Stimulated activated CD8-positive, alpha-beta memory T cell treated with anti-CD3 and anti-CD28 coated beads, Interleukin-2, amount 100 ng/mL, for 48 hours (primary cell): ENCODE results near the gene POLDIP2.

Source experiments
- DNase-seq, 2 donors: peaks; one replicate each; pipeline ENCODE4 v3.0.0-alpha.2; 2020; ENCODE audit warnings: low read depth in 2 of 2

Gene POLDIP2

DNA sequence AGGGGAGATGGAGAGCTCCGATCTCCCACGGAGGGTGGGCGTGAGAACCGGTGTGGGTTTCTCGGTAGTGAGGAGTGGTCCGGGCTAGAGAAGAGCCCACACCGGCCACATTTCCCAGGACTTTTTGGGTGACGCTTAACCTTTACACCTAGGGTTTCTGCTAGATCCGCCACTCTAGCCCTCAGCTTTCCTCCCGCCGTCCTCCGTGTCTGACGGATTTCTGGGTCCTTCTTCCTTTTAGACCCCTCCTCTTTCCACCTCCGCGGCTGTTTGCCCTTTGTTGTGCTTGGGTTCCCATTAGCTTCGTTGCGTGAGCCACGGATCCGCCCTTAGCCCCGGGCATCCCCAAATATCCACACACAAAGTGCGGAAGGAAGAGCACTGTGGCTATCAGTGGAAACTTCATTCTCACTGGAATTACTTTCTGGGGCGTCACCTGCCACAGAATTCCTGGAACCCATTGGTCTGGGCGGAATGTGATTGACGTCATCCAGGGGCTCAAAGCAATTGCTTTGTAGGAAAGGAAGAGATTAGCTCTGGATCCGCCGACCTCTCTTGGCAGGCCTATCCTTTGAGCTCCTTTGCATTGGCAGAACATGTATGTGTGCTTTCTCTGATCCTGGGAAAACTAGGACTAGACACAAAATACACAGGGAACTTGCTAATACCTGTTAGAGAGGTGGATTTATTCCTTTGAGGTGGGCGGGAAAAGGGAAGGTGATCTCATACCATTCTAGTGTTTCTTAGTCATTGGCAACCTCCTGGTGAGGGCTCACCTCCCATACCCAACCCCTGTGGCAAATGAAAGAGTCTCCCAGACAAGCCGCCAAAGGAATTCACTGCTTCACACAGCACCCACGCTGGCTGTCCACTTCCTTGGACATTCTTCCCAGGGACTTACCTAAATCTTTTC is 21.1 kb downstream of the POLDIP2 start:
- DNase-seq, result no peak

- DNase-seq, result peak; percentile 88 to 95
Observed at GRCh38 chr17:28335201-28335958, 21.9 kb downstream of the POLDIP2 start, which contains the start of the genes IFT20 and TNFAIP1. IFT20 (minus strand) TSS chr17:28335472; CDS start chr17:28331985, 3,487 bp downstream. TNFAIP1 (plus strand) TSS chr17:28335761; CDS start chr17:28339522, 3,761 bp downstream.

DNA sequence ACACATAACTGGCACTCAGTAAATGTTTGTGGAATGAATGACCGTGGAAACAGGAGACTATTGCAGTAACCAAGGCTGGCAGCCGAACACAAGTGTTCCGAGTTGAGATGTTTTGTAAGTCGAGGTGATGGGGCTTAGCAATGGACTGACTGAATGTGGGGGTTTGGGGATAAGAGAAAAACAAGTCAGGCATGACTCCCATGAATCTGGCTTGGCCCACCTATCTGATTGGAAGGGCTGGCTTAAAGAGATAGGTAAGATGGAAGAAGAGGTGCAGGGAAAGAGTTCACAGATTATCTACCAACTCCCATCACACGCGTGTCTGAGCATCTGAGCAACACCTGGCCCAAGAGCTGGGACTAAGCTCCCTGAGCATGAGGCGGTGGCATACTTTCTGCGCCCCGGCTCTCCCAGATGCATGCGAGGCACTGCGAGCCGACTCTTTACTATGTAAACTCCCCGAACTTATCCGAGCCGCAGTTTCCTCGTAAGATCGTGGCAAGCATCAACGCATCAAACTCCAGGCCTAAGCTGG is 22.6 kb downstream of the POLDIP2 start:
- DNase-seq, result no peak

DNA sequence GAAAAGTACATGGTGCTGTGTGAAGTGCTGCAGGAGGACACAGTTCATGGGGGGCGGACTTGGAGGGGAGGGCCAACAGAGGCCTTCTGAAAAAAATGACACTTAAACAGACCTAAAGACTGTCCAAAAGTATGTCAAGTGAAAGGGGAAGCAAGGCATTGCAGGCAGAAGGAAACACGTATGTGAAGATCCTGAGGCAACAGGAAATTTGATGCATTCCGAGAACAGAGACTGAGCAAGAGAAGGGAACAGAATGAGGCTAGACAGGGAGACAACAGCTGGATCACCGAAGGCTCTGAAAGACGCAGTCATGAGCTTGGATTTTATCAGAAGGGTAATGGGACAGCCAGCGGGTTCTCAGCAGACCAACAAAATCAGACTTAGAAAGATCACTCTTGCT is 23.2 kb downstream of the POLDIP2 start:
- DNase-seq, result no peak

DNA sequence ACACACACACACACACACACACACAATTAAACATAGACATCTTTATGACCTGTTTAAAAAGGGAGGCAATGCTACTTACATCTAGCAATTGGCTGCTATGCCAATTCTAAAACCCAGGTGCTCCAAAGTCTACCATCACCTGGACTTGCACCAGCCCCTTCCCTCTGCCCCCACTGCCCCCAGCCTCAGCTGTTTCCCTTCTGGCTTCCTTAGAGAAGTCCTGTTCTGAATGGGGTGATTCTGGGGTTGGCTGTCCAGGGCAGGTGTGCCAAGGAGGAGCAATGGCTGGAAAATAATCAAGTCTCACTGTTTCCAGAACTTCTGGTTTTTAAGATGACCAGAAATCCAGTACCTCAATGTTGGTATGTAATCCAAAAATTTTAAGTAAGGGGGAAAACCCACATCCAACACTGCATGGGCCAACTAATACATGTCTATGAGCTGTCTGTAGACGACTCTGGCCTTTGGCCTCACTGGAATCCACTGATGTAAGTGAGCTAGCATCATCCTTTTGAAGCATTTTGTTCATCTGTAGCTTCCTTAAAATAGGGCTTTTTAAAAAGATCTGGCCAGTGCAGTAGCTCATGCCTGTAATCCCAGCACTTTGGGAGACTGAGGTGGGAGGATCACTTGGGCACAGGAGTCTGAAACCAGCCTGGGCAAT is 24.1 kb downstream of the POLDIP2 start:
- no peak for DNase-seq

DNA sequence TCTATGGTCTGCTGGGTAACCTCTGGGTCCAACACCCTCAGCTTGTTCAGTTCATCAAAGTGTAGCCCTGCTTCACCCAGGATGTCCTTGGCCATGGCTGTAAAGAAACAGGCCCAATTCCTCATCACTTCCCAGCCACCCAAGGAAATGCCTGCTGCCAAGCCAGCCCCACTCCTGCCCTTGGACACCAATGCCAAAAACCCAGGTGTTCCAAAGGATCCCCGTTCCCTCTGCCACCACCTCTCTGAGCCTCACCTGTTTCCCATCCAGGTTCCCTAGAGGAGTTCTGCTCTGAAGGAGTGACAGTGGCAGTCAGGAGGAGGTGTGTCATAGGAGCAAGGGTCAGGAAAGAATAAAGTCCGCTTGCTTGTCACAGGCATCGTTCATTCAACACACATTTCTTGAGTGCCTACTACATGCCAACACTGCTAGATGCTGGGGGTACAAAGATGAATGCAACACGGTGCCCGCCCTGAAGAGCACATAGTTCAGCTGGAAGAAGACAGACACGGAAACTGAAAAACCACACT is 25.4 kb downstream of the POLDIP2 start:
- DNase-seq, result no peak

- no peak for DNase-seq
Observed at GRCh38 chr17:28330671-28331070, 26.7 kb downstream of the POLDIP2 start.

- no peak for DNase-seq
Observed at GRCh38 chr17:28328325-28328724, 29.0 kb downstream of the POLDIP2 start.

- DNase-seq, result no peak
Observed at GRCh38 chr17:28327709-28328108, 29.6 kb downstream of the POLDIP2 start.

DNA sequence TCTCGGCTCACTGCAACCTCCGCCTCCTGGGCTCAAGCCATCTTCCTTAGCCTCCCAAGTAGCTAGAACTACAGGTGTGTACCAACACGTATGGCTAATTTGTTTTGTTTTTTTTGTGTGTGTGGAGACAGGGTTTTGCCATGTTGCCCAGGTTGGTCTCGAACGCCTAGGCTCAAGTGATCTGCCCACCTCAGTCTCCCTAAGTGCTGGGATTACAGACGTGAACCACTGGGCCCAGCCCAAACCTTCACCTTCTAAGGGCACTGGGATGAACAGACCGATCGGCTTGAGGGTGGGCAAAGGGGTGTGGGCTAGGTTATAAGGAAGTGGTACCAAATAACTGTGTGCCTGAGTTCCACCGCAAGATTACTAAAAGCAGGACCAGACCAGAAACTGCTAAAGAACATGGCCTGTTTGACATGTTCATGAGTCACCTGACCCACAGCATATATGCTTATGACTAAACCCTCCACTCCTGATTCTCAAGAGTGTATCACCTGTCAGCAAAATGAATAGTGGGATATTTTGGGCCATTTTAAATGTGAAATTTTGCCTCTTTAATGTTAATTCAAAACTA is 30.2 kb downstream of the POLDIP2 start:
- no peak for DNase-seq

DNA sequence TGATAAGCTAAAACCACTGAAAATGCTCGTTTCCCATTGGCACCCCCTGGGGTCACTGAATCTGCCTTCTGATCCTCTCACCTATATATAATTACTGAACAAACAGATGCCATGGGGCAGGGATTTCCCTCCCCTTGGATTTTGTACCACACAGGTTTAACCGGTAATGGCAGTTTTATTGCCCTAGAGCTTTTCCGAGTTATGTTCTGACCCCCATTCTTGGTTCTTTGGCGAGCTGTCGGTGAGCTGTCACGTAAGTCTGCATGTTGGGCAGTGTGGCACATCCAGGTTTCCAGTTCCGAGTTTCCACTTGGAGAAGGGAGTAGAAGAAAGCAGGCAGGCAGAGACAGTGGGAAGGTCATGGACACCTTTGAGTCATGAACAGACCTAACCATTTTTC is 31.2 kb downstream of the POLDIP2 start:
- DNase-seq, result no peak

- DNase-seq, result no peak
Observed at GRCh38 chr17:28325211-28325610, 32.1 kb downstream of the POLDIP2 start.

DNA sequence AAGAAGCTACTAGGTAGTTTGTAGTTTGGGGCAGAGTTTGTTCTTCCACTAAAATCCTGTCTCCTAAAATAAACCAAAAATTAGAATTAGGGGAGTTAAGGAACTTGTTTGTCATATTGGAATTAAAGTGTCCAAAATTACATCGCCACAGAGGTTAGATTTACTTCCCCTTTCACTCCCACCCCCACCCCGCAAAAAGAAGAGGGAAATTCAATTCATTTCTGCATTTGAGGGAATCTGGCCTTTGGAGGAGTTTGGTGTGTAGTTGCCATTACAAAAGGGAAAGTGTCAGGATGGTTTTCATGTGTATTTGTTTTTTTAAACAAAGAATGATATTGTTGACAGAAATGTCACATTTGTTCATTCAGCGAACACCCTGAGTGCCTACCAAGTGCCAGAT is 32.5 kb downstream of the POLDIP2 start:
- no peak for DNase-seq

DNA sequence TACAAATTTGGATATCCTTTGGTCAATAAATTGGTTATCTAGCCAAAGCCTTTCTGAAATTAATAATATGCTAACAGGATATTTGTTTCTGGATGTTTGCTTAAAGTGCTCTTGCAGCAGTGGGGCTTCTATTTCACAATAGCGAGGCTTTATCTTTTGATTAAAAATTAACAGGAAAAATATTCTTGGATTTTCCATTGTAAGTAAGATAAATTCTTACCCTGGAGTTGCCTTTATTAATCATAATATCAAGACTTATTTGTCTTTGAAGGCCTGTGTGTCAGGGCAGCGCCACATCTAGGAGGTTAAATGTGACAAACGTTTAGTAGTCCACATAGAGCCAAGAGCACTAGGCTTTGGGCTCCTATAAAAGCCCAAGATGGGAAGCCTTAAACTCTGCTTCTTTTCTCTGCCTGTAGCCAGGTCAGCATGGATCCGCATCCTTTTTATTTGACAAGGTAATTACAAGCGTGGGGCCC is 33.0 kb downstream of the POLDIP2 start:
- DNase-seq, result no peak

DNA sequence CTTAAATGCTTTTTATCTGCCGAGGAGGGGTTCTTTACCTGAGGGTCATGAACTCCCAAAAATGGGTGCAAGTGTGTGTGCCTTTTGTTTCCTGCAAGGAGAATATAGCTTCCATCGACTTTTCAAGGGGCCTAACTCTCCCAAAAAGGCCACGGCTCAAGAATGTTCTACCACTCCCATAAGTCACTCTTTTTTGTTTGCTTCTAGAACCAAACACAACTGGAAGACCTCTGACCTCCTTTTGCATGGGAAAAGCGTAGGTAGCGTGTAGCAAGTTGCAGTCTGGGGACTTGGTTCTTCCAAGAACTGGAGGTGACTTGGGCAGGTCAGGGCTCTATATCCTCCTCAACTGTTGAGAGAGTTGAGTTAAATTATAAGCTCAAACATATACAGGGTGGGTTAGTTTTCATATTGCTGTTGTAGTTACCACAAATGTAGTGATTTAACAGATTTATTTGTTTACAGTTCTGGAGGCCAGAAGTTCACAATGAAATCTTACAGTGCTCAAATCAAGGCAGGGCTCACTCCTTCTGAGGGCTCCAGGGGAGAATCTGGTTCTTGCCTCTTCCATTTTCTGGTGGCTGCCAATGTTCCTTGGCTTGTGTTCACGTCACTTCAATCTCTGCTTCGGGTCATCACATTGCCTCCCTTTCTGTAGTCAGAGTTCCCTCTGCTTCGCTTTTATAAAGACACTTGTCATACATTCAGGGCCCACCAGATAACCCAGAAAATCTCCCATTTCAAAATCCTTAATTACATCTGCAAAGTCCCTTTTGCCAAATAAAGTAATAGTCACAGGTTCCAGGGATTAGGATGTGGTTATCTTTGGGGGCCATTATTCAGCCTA is 36.9 kb downstream of the POLDIP2 start:
- no peak for DNase-seq

- DNase-seq, result no peak
Observed at GRCh38 chr17:28319598-28319935, 37.8 kb downstream of the POLDIP2 start.

- peak; percentile 90 to 95 for DNase-seq
Observed at GRCh38 chr17:28318759-28319597, 38.3 kb downstream of the POLDIP2 start, which contains the start of gene TMEM97. TMEM97 (plus strand) TSS chr17:28319200; CDS start chr17:28319240, 40 bp downstream.

- DNase-seq, result no peak
Observed at GRCh38 chr17:28317966-28318758, 39.2 kb downstream of the POLDIP2 start.
